IMR-90 (cell line): ENCODE data around the gene ANKH. TPM values are rescaled to one million over a fixed set of nuclear protein-coding genes. Genes with fewer than 3 reads are reported as not detected.

Experiments used
- ATAC-seq: fragments of 200-7000 bp; cut with Tn5 transposase; 2 replicates; pipeline ENCODE4 v1.9.1; 2020; ENCODE audit warnings: low read depth, mild to moderate bottlenecking, moderate library complexity
- BruUV-seq: library from RNA; stranded (reverse); fragments of 400-500 nt; replicated peaks from 2 replicates; lab custom pipeline; 2021; lab: Mats Ljungman, UMichigan
- CTCF ChIA-PET: fragments of 300-600 bp; formaldehyde crosslinking; extraction: SDS; loops from one replicate; lab custom pipeline; 2021; ENCODE audit warnings: antibody characterized with exemption; lab: Yijun Ruan, JAX
- POLR2A ChIA-PET: fragments of 300-600 bp; sonication (Branson Sonifier 250); formaldehyde crosslinking; loops from one replicate; lab custom pipeline; 2022; ENCODE audit warnings: antibody characterized with exemption; ENCODE audit not compliant: unreplicated experiment; lab: Charles Lee
- DNase-seq: peaks from one replicate; pipeline ENCODE4 v3.0.0; 2013
- H2AFZ ChIP-seq: replicated peaks from 2 replicates; pipeline ENCODE3; 2013; ENCODE audit warnings: low read length, mild to moderate bottlenecking; ENCODE audit not compliant: poor library complexity
- H2AK5ac ChIP-seq: 2 replicates; pipeline ENCODE4 v1.6.1; 2013; ENCODE audit warnings: low read depth, low read length, inconsistent platforms
- H2AK9ac ChIP-seq: replicated peaks from 2 replicates; pipeline ENCODE3; 2013; ENCODE audit warnings: mild to moderate bottlenecking, low read depth, low read length, moderate library complexity; ENCODE audit not compliant: poor library complexity
- H2BK120ac ChIP-seq: 2 replicates; pipeline ENCODE4 v1.6.1; 2013; ENCODE audit warnings: low read depth, low read length, inconsistent platforms
- H2BK15ac ChIP-seq: 3 replicates; pipeline ENCODE4 v1.6.1; 2013; ENCODE audit warnings: low read depth, low read length, inconsistent platforms
- H2BK20ac ChIP-seq: 2 replicates; pipeline ENCODE4 v1.6.1; 2013; ENCODE audit warnings: low read depth, mild to moderate bottlenecking, inconsistent platforms, low read length, moderate library complexity
- H2BK5ac ChIP-seq: 2 replicates; pipeline ENCODE4 v1.6.1; 2013; ENCODE audit warnings: mild to moderate bottlenecking, low read depth, low read length, inconsistent platforms; ENCODE audit not compliant: poor library complexity, severe bottlenecking
- H3K14ac ChIP-seq: replicated peaks from 2 replicates; pipeline ENCODE4 v1.6.1; 2013; ENCODE audit warnings: low read depth, low read length, inconsistent platforms
- H3K18ac ChIP-seq: 2 replicates; pipeline ENCODE4 v1.6.1; 2013; ENCODE audit warnings: low read depth, low read length, control low read depth
- H3K23ac ChIP-seq: 2 replicates; pipeline ENCODE4 v1.6.1; 2013; ENCODE audit warnings: low read depth, low read length, inconsistent platforms
- H3K27ac ChIP-seq: 2 replicates; pipeline ENCODE4 v1.5.1; 2013; ENCODE audit warnings: mild to moderate bottlenecking, control low read depth, low read length; ENCODE audit not compliant: insufficient read depth
- H3K27me3 ChIP-seq: 2 replicates; pipeline ENCODE4 v1.6.1; 2013; ENCODE audit warnings: low read length; ENCODE audit not compliant: control insufficient read depth, insufficient read depth
- H3K36me3 ChIP-seq: 2 replicates; pipeline ENCODE4 v1.6.1; 2013; ENCODE audit warnings: low read length, mixed read lengths; ENCODE audit not compliant: control insufficient read depth, insufficient read depth
- H3K4ac ChIP-seq: 2 replicates; pipeline ENCODE4 v1.6.1; 2013; ENCODE audit warnings: low read depth, low read length, inconsistent platforms
- H3K4me1 ChIP-seq: 2 replicates; pipeline ENCODE4 v1.6.1; 2013; ENCODE audit warnings: low read length, mixed read lengths; ENCODE audit not compliant: control insufficient read depth, insufficient read depth
- H3K4me2 ChIP-seq: 2 replicates; pipeline ENCODE4 v1.6.1; 2013; ENCODE audit warnings: low read depth, mild to moderate bottlenecking, control low read depth, low read length, moderate library complexity
- H3K4me3 ChIP-seq: 2 replicates; pipeline ENCODE4 v1.5.1; 2013; ENCODE audit warnings: low read depth, mild to moderate bottlenecking, control low read depth, low read length, moderate library complexity; ENCODE audit not compliant: insufficient read depth
- H3K56ac ChIP-seq: 2 replicates; pipeline ENCODE4 v1.6.1; 2013; ENCODE audit warnings: low read length, inconsistent platforms; ENCODE audit not compliant: insufficient read depth; ENCODE audit errors: extremely low read depth
- H3K79me1 ChIP-seq, 2 experiments: 2 replicates each; pipeline ENCODE4 v1.6.1; 2013; ENCODE audit warnings: low read length in 2 of 2, inconsistent platforms in 1 of 2, low read depth in 1 of 2
- H3K9ac ChIP-seq: 2 replicates; pipeline ENCODE4 v1.6.1; 2013; ENCODE audit warnings: low read depth, low read length, control low read depth
- H3K9me1 ChIP-seq: 2 replicates; pipeline ENCODE4 v1.6.1; 2013; ENCODE audit warnings: low read length, inconsistent platforms; ENCODE audit not compliant: insufficient read depth
- H3K9me3 ChIP-seq: 2 replicates; pipeline ENCODE4 v1.6.1; 2013; ENCODE audit warnings: low read length; ENCODE audit not compliant: control insufficient read depth, insufficient read depth
- H4K20me1 ChIP-seq: 2 replicates; pipeline ENCODE4 v1.6.1; 2013; ENCODE audit warnings: low read length, inconsistent platforms; ENCODE audit not compliant: insufficient read depth
- H4K5ac ChIP-seq: 2 replicates; pipeline ENCODE4 v1.6.1; 2013; ENCODE audit warnings: mild to moderate bottlenecking, low read depth, low read length, control low read depth
- H4K8ac ChIP-seq, 2 experiments: 2 replicates each; pipeline ENCODE4 v1.6.1; 2013; ENCODE audit warnings: low read depth in 2 of 2, low read length in 2 of 2, control low read depth in 1 of 2, inconsistent platforms in 1 of 2
- H4K91ac ChIP-seq: 2 replicates; pipeline ENCODE4 v1.6.1; 2013; ENCODE audit warnings: low read depth, low read length, inconsistent platforms; ENCODE audit not compliant: insufficient read depth
- MXI1 ChIP-seq: IDR thresholded peaks from 2 replicates; pipeline ENCODE4 v1.6.1; 2012; ENCODE audit warnings: low read depth, mild to moderate bottlenecking, low read length, moderate library complexity, borderline replicate concordance
- NFE2L2 ChIP-seq: fragments of 150-350 bp; IDR thresholded peaks from 2 replicates; pipeline ENCODE4 v1.6.1; 2016; ENCODE audit warnings: low read depth, mild to moderate bottlenecking, low read length
- RAD21 ChIP-seq: IDR thresholded peaks from 2 replicates; pipeline ENCODE4 v1.6.1; 2012; ENCODE audit warnings: low read length, improper control_type of control experiment
- SMC3 ChIP-seq: fragments of 150-350 bp; IDR thresholded peaks from 2 replicates; pipeline ENCODE4 v1.6.1; 2016; ENCODE audit warnings: low read depth, mild to moderate bottlenecking, antibody characterized with exemption, low read length, moderate library complexity
- WGBS, 2 experiments: methylation state at CpG; one replicate each; pipeline versions ENCODE4 v1.1.5 to v1.1.7; 2013; ENCODE audit warnings: missing lambda C conversion rate in 2 of 2; ENCODE audit not compliant: insufficient read length in 1 of 2; ENCODE audit errors: extremely low coverage in 2 of 2; 5-methylcytosine and 5-hydroxymethylcytosine counted together
- dilution Hi-C: fragments of 300-500 bp; cut with HindIII; formaldehyde crosslinking; loops from one replicate; pipeline ENCODE4 v1.14.3; 2018; ENCODE audit warnings: low sequenced_read_pairs; ENCODE audit not compliant: unreplicated experiment
- in situ Hi-C: fragments of 300-500 bp; cut with MboI; formaldehyde crosslinking; loops from 3 replicates; pipeline ENCODE4 v1.14.3; 2019; ENCODE audit warnings: low sequenced_read_pairs, inconsistent platforms, mixed read lengths
- intact Hi-C: fragments of 100-400 bp; cut with micrococcal nuclease; formaldehyde crosslinking; loops from 2 replicates; pipeline ENCODE4 v1.10.0; 2022
- polyA plus RNA-seq, 3 experiments: library from polyadenylated mRNA; depleted of rRNA; stranded (reverse); fragments of >200 nt; gene quantifications; 2 replicates each; pipeline ENCODE4 v1.2.3, GENCODE V29; 2012; ENCODE audit warnings: low replicate concordance in 1 of 3
- total RNA-seq: library from RNA; depleted of rRNA; stranded (reverse); fragments of >200 nt; gene quantifications from 2 replicates; pipeline ENCODE4 v1.2.3, GENCODE V29; 2012

Gene ANKH
- total and polyA plus RNA-seq, 2 of the 4 experiments (the other 2 are of a cell fraction): 5.2 to 17.2 TPM

- Histone ChIP-seq H3K14ac (no peak overlapping the region), H3K4me3 (no peak overlapping the region), H2AFZ (no peak overlapping the region), H3K9me1 (peaks cover 7% of the 10 kb centered on the region), H3K18ac (no peak overlapping the region), H3K27ac (no peak overlapping the region), H4K5ac (no peak overlapping the region), H3K23ac (no peak overlapping the region), H2AK5ac (peak overlapping the region; percentile 70; the same call in 1 of the 2 replicates), H2BK15ac (no peak overlapping the region), H2BK120ac (peak overlapping the region; percentile 19; the same call in 1 of the 2 replicates), H4K91ac (no peak overlapping the region), H3K79me1 (peaks cover 17 to 41% of the 10 kb centered on the region in 2 experiments), H4K8ac (no peak overlapping the region), H3K4me2 (no peak overlapping the region), H3K9me3 (peaks cover 6% of the 10 kb centered on the region), H3K4ac (no peak overlapping the region), H3K4me1 (peaks cover 3% of the 10 kb centered on the region), H2BK5ac (no peak overlapping the region), H3K36me3 (peaks cover 38% of the 10 kb centered on the region), H2BK20ac (no peak overlapping the region), H4K20me1 (peaks cover 2% of the 10 kb centered on the region; the same call in 1 of the 2 replicates), H2AK9ac (no peak overlapping the region), H3K27me3 (no peaks in the 10 kb centered on the region), H3K9ac (no peak overlapping the region), H3K56ac (no peak overlapping the region)
- ATAC-seq (peak; percentile 43), DNase-seq (no peak)
- BruUV-seq: no TSS peak
- dilution Hi-C loops (no loop called here), intact Hi-C loops (loop anchor here (10.0 kb wide), 1 partner anchor 418 kb away; no protein-coding TSS in a partner anchor), in situ Hi-C loops (no loop called here)
- no peak for TF ChIP-seq MXI1
- TF ChIP-seq SMC3: no peak
- TF ChIP-seq NFE2L2: no peak
- TF ChIP-seq RAD21: no peak
- no CpG with 5 or more reads among the region's 4 CpGs for WGBS, 2 experiments
- CTCF ChIA-PET: interaction anchor here (0.9 kb wide), 1 partner anchor 319 kb away, joined by 3 read pairs; no protein-coding TSS in a partner anchor
- POLR2A ChIA-PET: no interaction called here
Measured at GRCh38 chr5:14687023-14687665, 184.4 kb downstream of the ANKH start.
